Raji (cell line): ENCODE measurements around the gene ZDHHC22.

Source experiments
- POLR2A ChIP-seq: IDR thresholded peaks from 2 replicates; pipeline ENCODE4 v1.6.1; 2011; ENCODE audit warnings: low read depth, low read length, control low read depth; ENCODE audit not compliant: insufficient read depth

The ZDHHC22 gene

GRCh38 chr14:77086017-77086727, 55.4 kb downstream of the ZDHHC22 start:
- TF ChIP-seq POLR2A = no peak

- no peak for TF ChIP-seq POLR2A
Measured at GRCh38 chr14:77085538-77085937, 56.1 kb downstream of the ZDHHC22 start.

GRCh38 chr14:77084985-77085384, 56.6 kb downstream of the ZDHHC22 start:
- TF ChIP-seq POLR2A = no peak

GRCh38 chr14:77083082-77083481, 58.5 kb downstream of the ZDHHC22 start:
- TF ChIP-seq POLR2A = no peak

GRCh38 chr14:77082356-77082755, 59.2 kb downstream of the ZDHHC22 start:
- no peak for TF ChIP-seq POLR2A
